ENCODE data around the gene ARAF. TPM values are rescaled to one million over a fixed set of nuclear protein-coding genes. Genes with fewer than 3 reads are reported as not detected.
"Not testable (repeated sequence)": the region's sequence is repeated elsewhere in the genome, so short reads cannot be mapped to it uniquely, and the experiment has no call there.

ARAF gene
- total RNA-seq = 10 to 100 TPM; 34.0 to 59.4 (median 45.8) TPM

DNA sequence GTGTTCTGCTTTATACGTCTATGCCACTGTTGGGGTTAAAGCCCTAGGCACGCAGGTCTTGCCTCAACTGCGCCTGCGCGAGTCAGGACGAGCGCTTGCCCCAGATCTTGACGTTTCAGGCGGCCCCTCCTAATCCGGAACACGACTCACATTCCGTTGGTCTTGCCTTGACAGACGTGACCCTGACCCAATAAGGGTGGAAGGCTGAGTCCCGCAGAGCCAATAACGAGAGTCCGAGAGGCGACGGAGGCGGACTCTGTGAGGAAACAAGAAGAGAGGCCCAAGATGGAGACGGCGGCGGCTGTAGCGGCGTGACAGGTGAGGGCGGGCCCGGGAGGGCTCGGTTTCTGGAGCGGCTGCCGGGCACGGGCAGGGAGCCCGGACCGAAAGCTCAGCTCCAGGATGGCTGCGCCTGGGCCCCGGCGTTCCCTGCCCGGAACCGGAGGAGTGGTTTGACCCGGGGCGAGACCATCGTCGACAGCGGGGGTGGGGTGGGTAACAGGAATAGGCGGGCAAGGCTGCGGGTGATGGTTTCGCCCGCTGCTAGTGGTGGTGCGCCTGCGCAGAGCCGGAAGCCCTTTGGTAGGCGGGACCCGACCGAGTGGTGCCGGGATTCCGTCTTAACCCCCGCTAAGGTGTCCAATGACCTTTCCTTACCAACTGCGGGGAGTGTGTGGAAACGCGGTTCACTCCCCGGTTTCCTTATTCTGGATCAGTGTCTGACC, at the start of gene ARAF:
Gene ARAF (plus strand): TSS at position 272 of the 725 bp plus-strand sequence. CDS start 1,763 bp downstream, outside the sequence.
- Histone ChIP-seq H3K36me3 (peaks cover 9 to 24% of the 10 kb centered on the region in 2 donors), H3K27me3 (no peaks in the 10 kb centered on the region), H3K4me1 (peaks cover 0 to 9% of the 10 kb centered on the region in 2 donors), H3K4me3 (replicated peaks in 1 of 3) (peak within 1 kb of the TSS in 2 of 3 donors; percentile 49 to 73), H3K9me3 (no peaks in the 10 kb centered on the region), H3K27ac (peak within 1 kb of the TSS; percentile 81 to 99 (median 94))
- WGBS, 2 donors = 0% methylated on average over 17 of the region's 59 CpGs; no CpG with 5 or more reads in 1 of the 2 donors
- TF ChIP-seq, protein P1, sequence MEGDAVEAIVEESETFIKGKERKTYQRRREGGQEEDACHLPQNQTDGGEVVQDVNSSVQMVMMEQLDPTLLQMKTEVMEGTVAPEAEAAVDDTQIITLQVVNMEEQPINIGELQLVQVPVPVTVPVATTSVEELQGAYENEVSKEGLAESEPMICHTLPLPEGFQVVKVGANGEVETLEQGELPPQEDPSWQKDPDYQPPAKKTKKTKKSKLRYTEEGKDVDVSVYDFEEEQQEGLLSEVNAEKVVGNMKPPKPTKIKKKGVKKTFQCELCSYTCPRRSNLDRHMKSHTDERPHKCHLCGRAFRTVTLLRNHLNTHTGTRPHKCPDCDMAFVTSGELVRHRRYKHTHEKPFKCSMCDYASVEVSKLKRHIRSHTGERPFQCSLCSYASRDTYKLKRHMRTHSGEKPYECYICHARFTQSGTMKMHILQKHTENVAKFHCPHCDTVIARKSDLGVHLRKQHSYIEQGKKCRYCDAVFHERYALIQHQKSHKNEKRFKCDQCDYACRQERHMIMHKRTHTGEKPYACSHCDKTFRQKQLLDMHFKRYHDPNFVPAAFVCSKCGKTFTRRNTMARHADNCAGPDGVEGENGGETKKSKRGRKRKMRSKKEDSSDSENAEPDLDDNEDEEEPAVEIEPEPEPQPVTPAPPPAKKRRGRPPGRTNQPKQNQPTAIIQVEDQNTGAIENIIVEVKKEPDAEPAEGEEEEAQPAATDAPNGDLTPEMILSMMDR (IDR thresholded peaks at IDR 0.05) = no peak
- TF ChIP-seq POLR2A (IDR thresholded peaks at IDR 0.05) = peak in 1 of 2 donors; percentile 80
- intact Hi-C loops (cut with DNase I) = no loop called here
- DNase-seq = peak; percentile 97 to 98

DNA sequence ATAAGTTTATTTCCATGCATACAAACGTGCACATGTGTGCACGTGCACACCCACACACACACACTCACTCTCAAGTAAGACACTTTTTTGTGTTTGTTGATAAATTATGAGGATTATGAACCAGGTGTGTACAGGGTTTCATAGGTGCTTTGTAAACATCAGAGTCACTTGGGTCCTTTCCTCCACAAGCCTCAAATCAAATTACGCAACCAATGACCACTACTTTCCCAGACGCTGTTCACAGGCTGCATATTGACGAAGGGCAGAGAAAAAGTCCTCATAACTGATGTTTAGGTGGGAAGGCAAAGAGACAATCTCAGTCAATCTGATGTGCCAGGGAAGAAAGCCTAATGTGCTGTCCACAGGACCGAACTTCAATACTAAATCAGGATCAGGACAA, 48.6 kb upstream of the ARAF start:
- H3K27ac ChIP-seq; H3K27me3 ChIP-seq; H3K4me1 ChIP-seq; H3K36me3 ChIP-seq; H3K9me3 ChIP-seq; H3K4me3 ChIP-seq (replicated peaks in 1 of 3); intact Hi-C loops (cut with DNase I); DNase-seq: not testable (repeated sequence)
- 82 to 92% methylated on average over 4 of the region's 6 CpGs for WGBS, 2 donors

DNA sequence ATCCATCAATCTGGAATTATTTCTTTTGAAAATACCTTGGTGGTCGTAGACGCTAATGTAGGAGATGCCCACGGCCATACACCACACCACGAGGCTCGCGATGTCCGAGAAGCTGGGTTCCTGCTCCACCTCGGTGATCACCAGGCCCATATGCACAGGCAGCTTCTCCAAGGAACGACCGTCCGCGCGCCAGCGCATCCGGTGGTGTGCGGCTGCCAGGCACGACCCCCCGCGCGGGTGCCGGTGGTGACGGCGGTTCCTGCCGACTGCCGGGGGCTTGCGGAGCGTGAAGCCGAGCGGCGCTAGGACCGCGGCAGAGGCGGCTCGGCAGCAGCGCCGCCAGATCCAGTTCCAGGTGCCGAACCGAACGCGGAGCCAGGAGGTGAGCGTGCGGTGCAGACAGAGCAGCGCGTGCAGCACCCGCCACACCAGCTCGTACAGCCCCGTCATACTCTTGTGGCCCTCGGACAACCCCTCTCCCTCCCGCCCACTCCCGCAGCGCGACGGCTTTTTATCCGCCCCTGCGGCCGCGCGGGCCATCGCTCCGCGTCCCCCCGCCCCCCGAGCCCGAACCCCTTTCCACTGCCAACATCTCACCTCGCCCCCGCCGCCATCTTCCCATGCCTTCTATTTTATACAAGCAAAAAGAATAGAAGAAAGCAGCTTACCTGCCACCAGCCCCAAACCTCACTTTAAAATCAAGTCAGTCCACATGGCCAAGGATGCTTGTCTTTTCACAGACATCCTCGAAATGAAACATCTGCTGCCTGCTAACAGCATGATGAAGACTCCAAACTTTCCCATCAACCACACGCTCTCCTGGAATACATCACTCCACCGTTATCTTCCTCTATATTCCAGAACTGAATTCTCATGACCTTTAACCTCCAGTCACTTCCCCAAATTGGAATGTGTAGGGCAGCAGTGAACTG, 47.7 kb upstream of the ARAF start:
- H3K4me3 ChIP-seq (replicated peaks in 1 of 3); intact Hi-C loops (cut with DNase I); DNase-seq: not testable (repeated sequence)

DNA sequence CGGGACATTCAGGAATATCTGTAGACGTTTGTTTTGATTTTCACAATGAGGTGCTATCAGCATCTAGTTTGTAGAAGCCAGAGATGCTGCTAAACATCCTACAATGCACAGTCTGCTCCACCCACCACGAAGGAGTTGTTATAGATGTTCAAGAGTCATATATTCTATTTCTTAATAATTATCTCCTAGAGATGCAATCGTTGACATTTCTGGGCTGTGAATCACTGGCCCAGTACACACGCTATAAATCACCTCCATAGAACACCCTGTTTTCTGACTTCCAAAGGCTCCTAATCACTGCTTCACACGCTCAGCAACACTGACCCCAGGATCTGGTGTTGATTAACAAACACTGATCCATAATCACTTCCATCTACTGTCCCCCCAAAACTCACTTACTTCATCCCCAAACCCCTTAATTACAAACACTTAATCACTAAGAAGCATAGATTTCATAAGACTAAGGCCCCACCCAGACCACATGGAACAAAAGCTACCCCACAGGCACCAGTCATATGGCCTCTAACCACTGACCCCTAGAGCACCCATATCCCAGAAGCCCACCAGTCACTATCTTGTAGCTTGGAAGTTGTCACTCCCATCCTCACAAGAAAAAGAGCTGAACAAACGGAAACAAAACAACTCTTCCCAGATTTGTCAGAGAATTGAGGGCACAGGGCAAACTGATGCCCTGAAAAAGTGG, 46.3 kb upstream of the ARAF start:
- 85 to 92% methylated on average over 7 of the region's 7 CpGs for WGBS, 2 donors
- no peak overlapping the region for H3K27ac ChIP-seq
- no peak overlapping the region for H3K4me3 ChIP-seq (replicated peaks in 1 of 3)
- H3K27me3 ChIP-seq = no peaks in the 10 kb centered on the region
- TF ChIP-seq, protein P1 (IDR thresholded peaks at IDR 0.05) = no peak
- TF ChIP-seq POLR2A (IDR thresholded peaks at IDR 0.05) = no peak
- H3K9me3 ChIP-seq = no peaks in the 10 kb centered on the region
- no peaks in the 10 kb centered on the region for H3K4me1 ChIP-seq
- DNase-seq = no peak
- no peaks in the 10 kb centered on the region for H3K36me3 ChIP-seq
- intact Hi-C loops (cut with DNase I) = no loop called here

More for the DNA sequence above, 47.7 kb upstream of the ARAF start:
- not testable (repeated sequence) for H3K27me3 ChIP-seq, H3K36me3 ChIP-seq, H3K4me1 ChIP-seq, H3K27ac ChIP-seq, H3K9me3 ChIP-seq
- 6 to 8% methylated on average over 12 to 20 of the region's 70 CpGs for WGBS, 2 donors

DNA sequence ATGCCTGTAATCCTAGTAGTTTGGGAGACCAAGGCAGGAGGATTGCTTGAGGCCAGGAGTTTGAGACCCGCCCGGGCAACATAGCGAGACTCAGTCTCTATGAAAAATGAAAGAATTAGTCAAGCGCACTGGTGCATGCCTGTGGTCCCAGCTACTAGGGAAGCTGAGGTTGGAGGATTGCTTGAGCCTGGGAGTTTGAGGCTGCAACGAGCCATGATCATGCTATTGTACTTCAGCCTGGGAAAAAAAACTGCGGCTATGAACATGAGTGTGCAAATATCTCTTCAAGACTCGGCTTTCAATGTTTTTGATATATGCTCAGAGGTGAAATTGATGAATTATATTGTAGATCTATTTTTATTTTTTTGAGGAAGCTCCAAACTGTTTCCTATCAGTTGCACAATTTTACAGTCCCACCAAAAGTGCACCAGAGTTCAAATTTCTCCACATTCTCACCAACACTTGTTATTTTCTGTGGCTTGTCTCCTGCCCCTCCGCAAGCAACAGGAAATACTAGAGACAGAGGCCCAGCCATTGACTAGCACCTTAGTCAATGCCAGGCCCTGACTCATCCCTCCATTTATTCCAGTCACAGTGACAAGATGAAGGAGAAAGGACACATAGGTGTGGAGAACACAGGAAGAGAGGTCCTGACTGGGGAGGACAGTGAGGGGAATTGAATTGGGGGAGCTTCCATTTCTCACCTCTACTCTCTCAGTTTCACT, 44.9 kb upstream of the ARAF start:
- no peak overlapping the region for H3K4me3 ChIP-seq (replicated peaks in 1 of 3)
- no peak overlapping the region for H3K27ac ChIP-seq
- WGBS, 2 donors = 92 to 97% methylated on average over 7 to 8 of the region's 8 CpGs
- H3K36me3 ChIP-seq = no peaks in the 10 kb centered on the region
- TF ChIP-seq, protein P1 (IDR thresholded peaks at IDR 0.05) = no peak
- TF ChIP-seq POLR2A (IDR thresholded peaks at IDR 0.05) = no peak
- DNase-seq = no peak
- no peaks in the 10 kb centered on the region for H3K4me1 ChIP-seq
- intact Hi-C loops (cut with DNase I) = no loop called here
- H3K27me3 ChIP-seq = no peaks in the 10 kb centered on the region
- H3K9me3 ChIP-seq = no peaks in the 10 kb centered on the region
